Hematopoietic multipotent progenitor cell treated with erythropoietin and hydrocortisone succinate and interleukin-3 and kit ligand, for 17 days (in vitro differentiated cells): Measurements from ENCODE around the gene CASP4.
"Not testable (repeated sequence)": the region's sequence is repeated elsewhere in the genome, so short reads cannot be mapped to it uniquely, and the experiment has no call there.

Experiments
- DNase-seq: peaks from one replicate; pipeline ENCODE4 v3.0.0-alpha.2; 2015; ENCODE audit warnings: low spot score

Gene CASP4

GRCh38 chr11:104956528-104956927 lies 11.8 kb downstream of the CASP4 start:
- no peak for DNase-seq

GRCh38 chr11:104946907-104947306 lies 21.5 kb downstream of the CASP4 start:
- DNase-seq: no peak

GRCh38 chr11:104944076-104944475 lies 24.3 kb downstream of the CASP4 start:
- DNase-seq: no peak

- no peak for DNase-seq
Observed at GRCh38 chr11:104943561-104943960, 24.8 kb downstream of the CASP4 start.

DNA sequence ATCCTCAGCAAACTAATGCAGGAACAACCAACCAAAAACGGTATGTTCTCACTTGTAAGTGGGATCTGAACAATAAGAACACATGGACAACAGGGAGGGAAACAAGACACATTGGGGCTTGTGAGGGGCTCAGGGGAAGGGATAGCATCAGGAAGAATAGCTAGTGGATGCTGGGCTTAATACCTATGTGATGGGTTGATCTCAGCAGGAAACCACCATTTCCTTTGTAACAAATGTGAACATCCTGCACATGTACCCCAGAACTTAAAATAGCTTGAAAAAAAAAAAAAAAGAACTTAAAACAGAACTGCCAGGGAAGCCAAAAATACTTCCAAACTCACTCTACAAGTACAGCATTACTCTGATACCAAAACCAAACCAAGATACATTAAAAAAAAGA lies 33.8 kb downstream of the CASP4 start:
- no peak for DNase-seq

- not testable (repeated sequence) for DNase-seq
Observed at GRCh38 chr11:104934073-104934472, 34.3 kb downstream of the CASP4 start.

DNA sequence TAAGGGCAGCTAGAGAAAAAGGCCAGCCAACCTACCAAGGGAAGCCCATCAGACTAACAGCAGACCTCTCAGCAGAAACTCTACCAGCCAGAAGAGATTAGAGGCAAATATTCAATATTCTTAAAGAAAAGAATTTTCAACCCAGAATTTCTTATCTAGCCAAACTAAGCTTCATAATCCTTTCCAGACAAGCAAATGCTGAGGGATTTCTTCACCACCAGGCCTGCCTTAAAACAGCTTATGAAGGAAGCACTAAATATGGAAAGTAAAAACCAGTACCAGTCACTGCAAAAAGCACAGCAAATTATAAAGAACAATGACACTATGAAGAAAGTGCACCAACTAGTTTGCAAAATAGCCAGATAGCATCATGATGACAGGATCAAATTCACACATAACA lies 39.6 kb downstream of the CASP4 start:
- no peak for DNase-seq

- DNase-seq: no peak
Observed at GRCh38 chr11:104926771-104927611, 41.4 kb downstream of the CASP4 start.

- no peak for DNase-seq
Observed at GRCh38 chr11:104925850-104926249, 42.5 kb downstream of the CASP4 start.

DNA sequence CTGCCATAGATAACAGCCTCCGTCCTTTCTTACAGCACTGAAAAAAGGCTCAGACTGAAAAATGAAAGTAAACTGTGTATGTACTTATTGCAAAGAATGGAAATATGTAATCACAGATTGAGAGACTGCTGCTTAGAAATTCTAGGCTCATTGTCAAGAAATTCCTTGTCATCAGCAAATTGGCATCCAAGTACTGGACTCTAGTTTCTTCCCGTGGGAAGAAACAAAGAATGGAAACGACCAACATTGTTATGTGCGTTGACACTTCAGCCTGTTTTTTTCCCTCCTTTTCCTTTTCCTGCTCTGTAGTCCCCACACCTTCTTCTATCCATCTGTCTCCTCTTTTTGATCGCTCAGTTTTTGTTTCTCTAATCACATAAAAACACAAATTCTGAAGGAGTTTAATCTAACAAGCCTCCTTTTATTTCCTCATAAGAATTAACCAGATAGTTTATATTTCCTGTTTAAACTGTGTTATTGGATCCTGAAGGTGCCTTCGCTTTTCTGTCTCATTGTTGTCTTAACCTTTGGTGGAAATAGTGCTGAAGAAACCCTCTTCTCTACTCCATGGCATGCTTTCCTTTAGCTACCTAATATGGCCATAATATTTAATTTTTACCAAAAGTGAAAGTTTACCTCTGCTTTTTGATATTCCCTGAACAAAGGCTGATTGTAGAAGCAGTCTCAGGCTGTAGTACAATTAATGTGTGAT lies 50.1 kb downstream of the CASP4 start:
- DNase-seq: no peak

DNA sequence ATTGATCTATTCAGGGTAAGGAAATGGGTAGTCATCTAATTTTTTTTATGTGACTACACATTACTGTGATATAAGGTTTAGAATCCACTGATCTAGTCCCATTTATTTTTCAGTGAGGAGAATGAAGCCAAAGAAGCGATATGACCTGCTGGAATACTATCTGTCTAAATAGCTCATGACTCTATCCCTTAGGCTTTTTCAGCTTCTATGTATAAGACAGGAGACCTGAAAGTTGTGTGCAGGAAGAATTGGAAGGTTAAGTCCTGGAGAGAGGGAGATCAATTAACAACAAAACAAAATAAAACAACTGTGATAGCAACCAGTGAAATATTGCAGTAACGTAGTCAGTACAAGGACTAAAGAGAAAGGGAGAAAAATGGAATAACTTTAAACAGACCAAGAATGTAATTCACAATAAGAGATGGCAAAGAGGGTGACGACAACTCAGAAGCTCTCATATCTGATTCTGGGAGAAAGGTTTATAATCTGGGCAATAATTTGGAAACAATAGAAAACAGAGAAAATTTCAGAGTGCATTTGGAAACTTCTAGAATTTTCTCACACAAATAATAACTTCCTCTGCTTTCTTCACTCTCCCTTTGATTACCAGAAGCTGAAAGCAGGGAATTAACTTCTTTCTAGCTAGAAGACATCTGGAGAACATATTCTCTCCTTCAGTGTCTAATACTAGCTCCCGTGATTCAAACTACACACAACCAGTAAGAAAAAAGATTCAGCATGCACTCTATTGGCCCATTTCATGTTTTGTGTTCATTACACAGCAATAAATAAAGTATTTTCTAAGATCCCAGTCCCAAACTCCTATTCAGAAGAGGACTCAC lies 50.9 kb downstream of the CASP4 start:
- DNase-seq: no peak

DNA sequence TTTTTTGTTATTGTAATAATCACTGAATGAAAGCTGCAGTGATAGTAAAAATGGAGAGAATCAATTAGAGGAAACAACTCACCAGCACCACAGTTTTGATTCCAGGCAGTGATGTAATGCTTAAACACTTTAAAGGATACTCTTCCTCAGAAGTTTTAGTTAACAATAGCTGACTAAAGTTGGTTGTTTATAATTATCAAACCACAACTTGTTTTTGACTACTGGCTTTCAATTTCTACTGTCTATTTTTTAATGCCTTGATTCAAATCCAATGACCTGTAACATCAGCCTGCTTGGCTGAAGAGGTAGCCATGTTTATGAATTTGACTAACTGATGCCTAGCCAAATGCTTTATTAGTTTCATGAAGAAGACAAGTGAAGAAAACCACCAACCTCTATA lies 51.9 kb downstream of the CASP4 start:
- DNase-seq: no peak

DNA sequence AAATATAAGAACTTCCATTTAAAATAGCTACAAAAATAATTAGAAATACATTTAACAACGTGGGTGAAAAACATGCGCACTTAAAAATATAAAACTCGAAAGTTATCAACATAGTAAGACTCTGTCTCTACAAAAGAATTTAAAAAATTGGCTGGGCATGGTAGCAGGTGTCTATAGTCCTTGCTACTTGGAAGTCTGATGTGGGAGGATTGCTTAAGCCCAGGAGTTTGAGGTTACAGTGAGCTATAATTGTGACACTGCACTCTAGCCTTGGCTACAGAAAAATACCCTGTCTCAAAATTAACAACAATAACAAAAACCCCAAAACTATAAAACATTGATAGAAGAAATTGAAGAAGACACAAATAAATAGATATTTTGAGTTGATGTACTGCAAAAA lies 56.3 kb downstream of the CASP4 start:
- DNase-seq: no peak

DNA sequence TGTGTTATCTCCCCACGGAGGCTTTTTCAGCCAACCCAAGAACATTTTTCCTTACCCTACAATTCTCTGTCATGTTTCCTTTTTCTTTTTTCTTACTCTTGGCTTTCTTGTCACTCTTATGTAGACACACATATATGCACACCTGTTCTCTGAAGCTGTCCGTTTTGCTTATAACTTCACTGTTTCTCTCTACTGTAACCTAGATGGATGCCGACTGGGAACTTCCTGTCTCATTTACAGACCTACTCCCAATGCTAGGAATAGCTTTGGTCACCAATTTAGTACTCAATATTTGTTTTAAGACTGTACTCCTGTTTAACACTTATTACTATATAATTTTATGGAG lies 60.2 kb downstream of the CASP4 start:
- no peak for DNase-seq

- DNase-seq: no peak
Observed at GRCh38 chr11:104907521-104908185, 60.7 kb downstream of the CASP4 start.

GRCh38 chr11:104905271-104905670 lies 63.1 kb downstream of the CASP4 start:
- no peak for DNase-seq

DNA sequence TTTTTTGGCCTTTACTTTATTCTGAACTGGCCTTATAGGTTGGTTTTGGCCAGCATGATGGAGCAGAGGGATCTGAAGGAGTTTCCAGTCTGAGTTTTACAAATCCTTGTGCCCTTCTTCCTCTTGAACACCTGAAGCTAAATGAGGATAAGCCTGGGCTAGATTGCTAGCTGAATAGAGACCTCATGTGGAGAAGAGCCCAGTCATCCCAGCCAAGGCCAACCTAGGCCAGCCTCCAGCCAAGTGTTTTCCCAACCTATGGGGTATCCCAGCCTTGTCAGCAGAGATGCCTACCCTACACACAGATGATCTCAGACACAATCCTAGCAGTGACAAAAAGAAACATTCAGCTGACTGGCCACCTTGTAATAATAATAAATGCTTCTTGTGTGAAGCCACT lies 69.1 kb downstream of the CASP4 start:
- no peak for DNase-seq

DNA sequence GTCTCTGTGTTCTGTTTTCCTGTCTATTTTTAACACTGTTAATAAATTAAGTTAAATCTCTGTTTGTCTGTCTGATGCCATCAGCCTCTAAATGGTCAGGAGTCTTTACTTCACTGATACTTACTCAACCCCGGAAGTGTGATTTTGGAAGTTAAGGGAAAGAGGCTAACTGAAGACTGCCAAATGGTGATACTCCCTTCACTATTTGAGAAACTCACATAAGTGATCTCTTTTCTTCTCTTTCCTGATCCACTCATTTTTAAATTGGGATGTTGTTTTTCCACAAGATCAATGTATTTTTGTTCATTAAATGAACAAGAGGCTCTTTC lies 69.7 kb downstream of the CASP4 start:
- DNase-seq: no peak

- no peak for DNase-seq
Observed at GRCh38 chr11:104897891-104898684, 70.3 kb downstream of the CASP4 start, which contains the start of gene CASP12. TSS of gene CASP12 (minus strand) at chr11:104898460.

GRCh38 chr11:104895634-104896033 lies 72.7 kb downstream of the CASP4 start:
- no peak for DNase-seq

DNA sequence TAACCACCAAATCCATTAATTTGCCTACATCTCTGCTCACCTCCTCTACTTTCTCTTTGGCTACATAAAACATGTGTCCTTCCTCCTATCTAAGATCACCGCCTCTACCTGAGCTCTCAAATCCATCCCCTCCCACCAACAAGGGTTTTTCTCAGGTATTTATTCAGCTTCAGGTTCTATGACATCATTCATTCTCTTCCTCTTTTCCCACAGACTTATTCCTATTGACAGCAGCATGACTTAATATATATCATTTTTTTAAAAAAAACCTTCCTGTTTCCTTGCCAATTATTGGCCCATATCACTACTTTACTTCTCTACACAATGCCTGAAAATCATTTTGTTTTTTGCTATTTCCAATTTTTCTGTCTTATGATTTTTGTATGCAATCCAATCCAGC lies 74.5 kb downstream of the CASP4 start:
- DNase-seq: no peak
